ENCODE measurements around the gene EHD4. TPM values are rescaled to one million over a fixed set of nuclear protein-coding genes. Genes with fewer than 3 reads are reported as not detected.

Gene EHD4
- total and polyA plus RNA-seq, 2 donors (not counting 3 experiments of a cell fraction or from before 2014, with no cell fraction given) = 96.7 to 128 TPM

GRCh38 chr15:41879321-41879845 lies 93.0 kb downstream of the EHD4 start:
- intact Hi-C loops (cut with micrococcal nuclease) = no loop called here

More at GRCh38 chr15:41879321-41879845, 93.0 kb downstream of the EHD4 start:
- dilution Hi-C loops (cut with MboI; ENCODE audit: extremely low pct_ligation_motif_present, low sequenced_read_pairs) = no loop called here
- Histone ChIP-seq H3K27ac (ENCODE audit: insufficient read depth, low read depth, low read length) (no peak overlapping the region), H3K4me3 (replicated peaks in 1 of 3; ENCODE audit: insufficient read depth in 1 of 3, low read depth in 1 of 3, low read length in 3 of 3) (no peak overlapping the region), H3K36me3 (ENCODE audit: control insufficient read depth in 2 of 2, extremely low read depth in 1 of 2, insufficient read depth in 2 of 2, low read length in 2 of 2) (peaks cover 3 to 37% of the 10 kb centered on the region in 2 experiments), H2AFZ (ENCODE audit: low read depth, low read length) (no peak overlapping the region), H3K9ac (replicated peaks; ENCODE audit: extremely low read depth, insufficient read depth, low read length) (no peak overlapping the region), H3K27me3 (ENCODE audit: control insufficient read depth in 2 of 2, insufficient read depth in 2 of 2, low read length in 2 of 2) (no peaks in the 10 kb centered on the region), H3K9me1 (replicated peaks; ENCODE audit: control insufficient read depth, extremely low read depth, insufficient read depth, low read length) (no peaks in the 10 kb centered on the region), H3K9me3 (replicated peaks; ENCODE audit: control insufficient read depth, insufficient read depth, low read length) (no peaks in the 10 kb centered on the region), H3K4me2 (ENCODE audit: insufficient read depth, low read length) (no peak overlapping the region), H3K79me2 (ENCODE audit: control insufficient read depth, insufficient read depth, low read length) (no peaks in the 10 kb centered on the region), H3K4me1 (ENCODE audit: control insufficient read depth, extremely low read depth, insufficient read depth, low read length) (no peaks in the 10 kb centered on the region), H4K20me1 (replicated peaks; ENCODE audit: control insufficient read depth, extremely low read depth, insufficient read depth, low read length) (no peaks in the 10 kb centered on the region)
- CTCF ChIA-PET = no interaction called here
- BruUV-seq (replicated peaks) = no TSS peak
- FAIRE-seq (no peak), DNase-seq (ENCODE audit: low read depth, low spot score) (no peak)
- POLR2A ChIA-PET = no interaction called here
- TF ChIP-seq, protein P1, sequence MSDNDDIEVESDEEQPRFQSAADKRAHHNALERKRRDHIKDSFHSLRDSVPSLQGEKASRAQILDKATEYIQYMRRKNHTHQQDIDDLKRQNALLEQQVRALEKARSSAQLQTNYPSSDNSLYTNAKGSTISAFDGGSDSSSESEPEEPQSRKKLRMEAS (IDR thresholded peaks at IDR 0.05; ENCODE audit: insufficient read depth, insufficient read length) = no peak
- TF ChIP-seq POLR2AphosphoS5 (IDR thresholded peaks at IDR 0.05; ENCODE audit: insufficient read depth, low read depth, low read length) = no peak
- no peak for TF ChIP-seq FOS (IDR thresholded peaks at IDR 0.05; ENCODE audit: borderline replicate concordance, insufficient read depth, low read length)
- no peak for TF ChIP-seq JUN (IDR thresholded peaks at IDR 0.05; ENCODE audit: borderline replicate concordance, insufficient read depth, insufficient read length, low read depth)
- TF ChIP-seq GATA2 (IDR thresholded peaks at IDR 0.05; ENCODE audit: insufficient read depth, insufficient read length, low read depth, low read length) = no peak
- TF ChIP-seq POLR2A (IDR thresholded peaks at IDR 0.05; ENCODE audit: low read depth, low read length) = no peak
- TF ChIP-seq MYC (IDR thresholded peaks at IDR 0.05; ENCODE audit: low read depth, low read length) = no peak
- no peak for TF ChIP-seq EZH2 (IDR thresholded peaks at IDR 0.05; ENCODE audit: borderline replicate concordance, low read depth, low read length, severe bottlenecking)
- TF ChIP-seq CTCF (IDR thresholded peaks at IDR 0.05; ENCODE audit: extremely low read depth in 1 of 2, insufficient read depth in 1 of 2, low read depth in 1 of 2, low read length in 2 of 2) = no peak
